Measurements from ENCODE around the gene PHACTR1.

Gene PHACTR1

GRCh38 chr6:13101409-13101808 is 384.8 kb downstream of the PHACTR1 start:
- Histone ChIP-seq H3K23ac (ENCODE audit: low read length in 2 of 2) (no peak overlapping the region), H3K4me3 (ENCODE audit: insufficient read depth in 1 of 2, low read depth in 1 of 2, low read length in 2 of 2) (no peak overlapping the region)

DNA sequence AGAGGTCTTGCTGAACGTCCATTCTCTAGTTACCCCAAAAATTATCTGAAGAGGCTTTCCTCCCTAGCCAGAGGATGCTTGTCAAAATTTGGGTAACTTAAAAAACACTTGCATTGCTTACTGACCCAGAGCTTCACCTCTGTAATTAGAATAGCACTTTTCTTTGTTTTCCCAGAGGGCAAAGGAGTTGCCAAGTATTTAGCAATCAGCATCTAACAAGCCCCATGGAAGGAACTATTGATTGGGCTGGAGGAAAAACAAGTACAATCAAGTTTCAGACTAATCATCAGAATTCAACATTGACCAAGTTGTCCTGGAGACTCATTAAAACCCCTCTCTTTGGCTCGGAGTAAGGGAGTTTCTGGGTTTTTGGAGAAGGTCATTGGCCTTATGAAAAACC is 385.4 kb downstream of the PHACTR1 start:
- Histone ChIP-seq H3K14ac (ENCODE audit: low read length in 2 of 2) (no peak overlapping the region), H3K36me3 (ENCODE audit: control insufficient read depth in 1 of 2, insufficient read depth in 2 of 2, low read depth in 1 of 2, low read length in 2 of 2) (no peaks in the 10 kb centered on the region), H2AFZ (ENCODE audit: low read depth, low read length) (no peak overlapping the region), H2BK120ac (ENCODE audit: low read depth, low read length) (no peak overlapping the region), H2BK5ac (ENCODE audit: low read depth, low read length, poor library complexity, severe bottlenecking) (no peak overlapping the region), H3K4ac (ENCODE audit: low read depth in 1 of 2, low read length in 2 of 2) (no peak overlapping the region), H3K4me1 (ENCODE audit: control insufficient read depth, insufficient read depth, low read depth, low read length) (no peaks in the 10 kb centered on the region), H2AK5ac (ENCODE audit: low read length, severe bottlenecking) (no peak overlapping the region), H3K9ac (ENCODE audit: low read length) (no peak overlapping the region), H4K91ac (ENCODE audit: low read length) (no peak overlapping the region), H3K27ac (ENCODE audit: low read length, poor library complexity, severe bottlenecking) (no peak overlapping the region), H3K4me3 (ENCODE audit: insufficient read depth in 1 of 2, low read depth in 1 of 2, low read length in 2 of 2) (no peak overlapping the region), H4K8ac (ENCODE audit: low read length) (no peak overlapping the region), H3K18ac (ENCODE audit: low read depth in 1 of 2, low read length in 2 of 2) (no peak overlapping the region), H2BK12ac (ENCODE audit: low read length in 2 of 2) (no peak overlapping the region), H3K4me2 (ENCODE audit: low read length, poor library complexity, severe bottlenecking) (no peak overlapping the region), H3K9me3 (ENCODE audit: control insufficient read depth, low read length) (no peaks in the 10 kb centered on the region), H3K27me3 (ENCODE audit: control insufficient read depth in 1 of 2, insufficient read depth in 1 of 2, low read length in 2 of 2) (no peaks in the 10 kb centered on the region), H2BK15ac (ENCODE audit: low read depth, poor library complexity, severe bottlenecking) (no peak overlapping the region), H3K79me1 (replicated peaks; ENCODE audit: low read length, poor library complexity, severe bottlenecking) (peaks cover 6% of the 10 kb centered on the region), H3K23ac (ENCODE audit: low read length in 2 of 2) (no peak overlapping the region)
- DNase-seq: no peak
- WGBS: 78% methylated on average over 1 of the region's 2 CpGs

More at GRCh38 chr6:13101409-13101808, 384.8 kb downstream of the PHACTR1 start:
- Histone ChIP-seq H3K4me2 (ENCODE audit: low read length, poor library complexity, severe bottlenecking) (no peak overlapping the region), H3K36me3 (ENCODE audit: control insufficient read depth in 1 of 2, insufficient read depth in 2 of 2, low read depth in 1 of 2, low read length in 2 of 2) (no peaks in the 10 kb centered on the region), H4K91ac (ENCODE audit: low read length) (no peak overlapping the region), H3K4ac (ENCODE audit: low read depth in 1 of 2, low read length in 2 of 2) (no peak overlapping the region), H4K8ac (ENCODE audit: low read length) (no peak overlapping the region), H2BK12ac (ENCODE audit: low read length in 2 of 2) (no peak overlapping the region), H3K79me1 (replicated peaks; ENCODE audit: low read length, poor library complexity, severe bottlenecking) (peaks cover 6% of the 10 kb centered on the region), H3K9me3 (ENCODE audit: control insufficient read depth, low read length) (no peaks in the 10 kb centered on the region), H2BK5ac (ENCODE audit: low read depth, low read length, poor library complexity, severe bottlenecking) (no peak overlapping the region), H2BK120ac (ENCODE audit: low read depth, low read length) (no peak overlapping the region), H2BK15ac (ENCODE audit: low read depth, poor library complexity, severe bottlenecking) (no peak overlapping the region), H2AFZ (ENCODE audit: low read depth, low read length) (no peak overlapping the region), H3K18ac (ENCODE audit: low read depth in 1 of 2, low read length in 2 of 2) (no peak overlapping the region), H3K9ac (ENCODE audit: low read length) (no peak overlapping the region), H3K27me3 (ENCODE audit: control insufficient read depth in 1 of 2, insufficient read depth in 1 of 2, low read length in 2 of 2) (no peaks in the 10 kb centered on the region), H3K14ac (ENCODE audit: low read length in 2 of 2) (no peak overlapping the region), H3K4me1 (ENCODE audit: control insufficient read depth, insufficient read depth, low read depth, low read length) (no peaks in the 10 kb centered on the region), H3K27ac (ENCODE audit: low read length, poor library complexity, severe bottlenecking) (no peak overlapping the region), H2AK5ac (ENCODE audit: low read length, severe bottlenecking) (no peak overlapping the region)
- WGBS: 92% methylated on average over 5 of the region's 5 CpGs
- no peak for DNase-seq

DNA sequence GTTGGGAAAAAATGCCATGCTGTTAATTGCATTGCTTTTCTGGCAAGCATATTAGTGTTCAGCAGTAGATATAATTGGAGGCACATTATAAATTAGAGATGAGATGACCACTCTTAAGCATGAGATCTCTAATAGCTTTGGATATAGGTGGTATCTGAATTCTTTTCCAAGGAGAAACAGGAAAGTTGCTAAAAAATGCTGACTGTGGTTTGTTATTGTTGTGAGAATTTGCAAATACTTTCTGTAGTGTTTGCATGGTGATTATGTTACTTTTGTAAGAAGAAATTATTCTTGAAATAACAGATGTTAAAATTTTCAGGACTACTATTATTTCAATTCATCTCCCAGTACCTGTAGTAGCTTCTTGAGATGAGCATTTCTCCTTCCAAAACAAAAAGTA is 386.6 kb downstream of the PHACTR1 start:
- no peak overlapping the region for H3K14ac ChIP-seq (ENCODE audit: low read length in 2 of 2)
- no peak overlapping the region for H2AK5ac ChIP-seq (ENCODE audit: low read length, severe bottlenecking)
- H3K9me3 ChIP-seq (ENCODE audit: control insufficient read depth, low read length): no peaks in the 10 kb centered on the region
- H2BK12ac ChIP-seq (ENCODE audit: low read length in 2 of 2): no peak overlapping the region
- H4K91ac ChIP-seq (ENCODE audit: low read length): no peak overlapping the region
- H2BK120ac ChIP-seq (ENCODE audit: low read depth, low read length): no peak overlapping the region
- H2BK5ac ChIP-seq (ENCODE audit: low read depth, low read length, poor library complexity, severe bottlenecking): no peak overlapping the region
- H4K8ac ChIP-seq (ENCODE audit: low read length): no peak overlapping the region
- H3K4me1 ChIP-seq (ENCODE audit: control insufficient read depth, insufficient read depth, low read depth, low read length): no peaks in the 10 kb centered on the region
- no peak overlapping the region for H2AFZ ChIP-seq (ENCODE audit: low read depth, low read length)
- no peak overlapping the region for H3K18ac ChIP-seq (ENCODE audit: low read depth in 1 of 2, low read length in 2 of 2)
- no peak overlapping the region for H3K23ac ChIP-seq (ENCODE audit: low read length in 2 of 2)
- no peak overlapping the region for H3K4ac ChIP-seq (ENCODE audit: low read depth in 1 of 2, low read length in 2 of 2)
- no peaks in the 10 kb centered on the region for H3K36me3 ChIP-seq (ENCODE audit: control insufficient read depth in 1 of 2, insufficient read depth in 2 of 2, low read depth in 1 of 2, low read length in 2 of 2)
- no peak overlapping the region for H2BK15ac ChIP-seq (ENCODE audit: low read depth, poor library complexity, severe bottlenecking)
- peaks cover 6% of the 10 kb centered on the region for H3K79me1 ChIP-seq (replicated peaks; ENCODE audit: low read length, poor library complexity, severe bottlenecking)
- no peak overlapping the region for H3K4me2 ChIP-seq (ENCODE audit: low read length, poor library complexity, severe bottlenecking)
- no peak overlapping the region for H3K9ac ChIP-seq (ENCODE audit: low read length)
- no peaks in the 10 kb centered on the region for H3K27me3 ChIP-seq (ENCODE audit: control insufficient read depth in 1 of 2, insufficient read depth in 1 of 2, low read length in 2 of 2)
- H3K4me3 ChIP-seq (ENCODE audit: insufficient read depth in 1 of 2, low read depth in 1 of 2, low read length in 2 of 2): no peak overlapping the region
- DNase-seq: no peak
- no peak overlapping the region for H3K27ac ChIP-seq (ENCODE audit: low read length, poor library complexity, severe bottlenecking)

DNA sequence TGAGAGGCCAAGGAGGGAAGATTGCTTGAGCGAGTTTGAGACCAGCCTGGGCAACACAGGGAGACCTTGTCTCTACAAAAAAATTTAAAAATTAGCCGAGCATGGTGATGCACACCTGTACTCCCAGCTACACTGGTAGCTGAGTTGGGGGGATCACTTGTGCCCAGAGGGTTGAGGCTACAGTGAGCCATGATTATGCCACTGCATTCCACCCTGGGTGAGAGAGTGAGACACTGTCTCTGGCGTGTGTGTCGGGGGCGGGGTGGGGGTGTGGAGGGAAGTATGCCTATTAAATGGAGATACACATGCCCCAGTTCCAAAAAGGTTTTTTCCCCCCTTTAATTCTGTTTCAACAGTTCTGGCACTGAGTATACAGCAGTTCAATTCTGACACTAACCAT is 388.6 kb downstream of the PHACTR1 start:
- no peaks in the 10 kb centered on the region for H3K27me3 ChIP-seq (ENCODE audit: control insufficient read depth in 1 of 2, insufficient read depth in 1 of 2, low read length in 2 of 2)
- no peak overlapping the region for H4K8ac ChIP-seq (ENCODE audit: low read length)
- H3K79me1 ChIP-seq (replicated peaks; ENCODE audit: low read length, poor library complexity, severe bottlenecking): peaks cover 2% of the 10 kb centered on the region
- H3K36me3 ChIP-seq (ENCODE audit: control insufficient read depth in 1 of 2, insufficient read depth in 2 of 2, low read depth in 1 of 2, low read length in 2 of 2): no peaks in the 10 kb centered on the region
- H3K18ac ChIP-seq (ENCODE audit: low read depth in 1 of 2, low read length in 2 of 2): no peak overlapping the region
- no peak overlapping the region for H4K91ac ChIP-seq (ENCODE audit: low read length)
- H3K4me3 ChIP-seq (ENCODE audit: insufficient read depth in 1 of 2, low read depth in 1 of 2, low read length in 2 of 2): no peak overlapping the region
- no peak overlapping the region for H2BK15ac ChIP-seq (ENCODE audit: low read depth, poor library complexity, severe bottlenecking)
- WGBS: 98% methylated on average over 2 of the region's 5 CpGs
- no peak overlapping the region for H2BK120ac ChIP-seq (ENCODE audit: low read depth, low read length)
- H3K4me2 ChIP-seq (ENCODE audit: low read length, poor library complexity, severe bottlenecking): no peak overlapping the region
- no peak overlapping the region for H3K4ac ChIP-seq (ENCODE audit: low read depth in 1 of 2, low read length in 2 of 2)
- H3K9me3 ChIP-seq (ENCODE audit: control insufficient read depth, low read length): no peaks in the 10 kb centered on the region
- H3K23ac ChIP-seq (ENCODE audit: low read length in 2 of 2): no peak overlapping the region
- no peak overlapping the region for H3K14ac ChIP-seq (ENCODE audit: low read length in 2 of 2)
- H3K27ac ChIP-seq (ENCODE audit: low read length, poor library complexity, severe bottlenecking): no peak overlapping the region
- no peak for DNase-seq
- no peak overlapping the region for H2BK5ac ChIP-seq (ENCODE audit: low read depth, low read length, poor library complexity, severe bottlenecking)
- no peaks in the 10 kb centered on the region for H3K4me1 ChIP-seq (ENCODE audit: control insufficient read depth, insufficient read depth, low read depth, low read length)
- no peak overlapping the region for H2AFZ ChIP-seq (ENCODE audit: low read depth, low read length)
- H2BK12ac ChIP-seq (ENCODE audit: low read length in 2 of 2): no peak overlapping the region
- no peak overlapping the region for H2AK5ac ChIP-seq (ENCODE audit: low read length, severe bottlenecking)
- no peak overlapping the region for H3K9ac ChIP-seq (ENCODE audit: low read length)

Data from mesenchymal stem cell (in vitro differentiated cells and primary cell).